Karpas-422 (cell line): Measurements from ENCODE around the gene ARHGAP1. TPM values are rescaled to one million over a fixed set of nuclear protein-coding genes. Genes with fewer than 3 reads are reported as not detected.

ENCODE experiments used
- DNase-seq: peaks from one replicate; pipeline ENCODE4 v3.0.0-alpha.2; 2015
- H2AFZ ChIP-seq: fragments of 200-600 bp; sonication (generic); 2 replicates; pipeline ENCODE4 v1.6.1; 2014; ENCODE audit warnings: antibody characterized with exemption, low read length, mixed read lengths
- H3K27ac ChIP-seq: fragments of 200-600 bp; sonication (generic); 2 replicates; pipeline ENCODE4 v1.5.1; 2014; ENCODE audit warnings: mild to moderate bottlenecking, low read length, moderate library complexity
- H3K27me3 ChIP-seq: fragments of 200-600 bp; sonication (generic); 2 replicates; pipeline ENCODE4 v1.6.1; 2014; ENCODE audit warnings: low read length, mixed read lengths
- H3K36me3 ChIP-seq: fragments of 200-600 bp; sonication (generic); 2 replicates; pipeline ENCODE4 v1.6.1; 2014; ENCODE audit warnings: low read length, mixed read lengths; ENCODE audit not compliant: insufficient read depth
- H3K4me1 ChIP-seq: fragments of 200-600 bp; sonication (generic); 2 replicates; pipeline ENCODE4 v1.6.1; 2014; ENCODE audit warnings: mild to moderate bottlenecking, low read length, mixed read lengths
- H3K4me2 ChIP-seq: fragments of 200-600 bp; sonication (generic); 2 replicates; pipeline ENCODE4 v1.6.1; 2014; ENCODE audit warnings: low read length, low read depth, mild to moderate bottlenecking; ENCODE audit not compliant: poor library complexity, severe bottlenecking
- H3K4me3 ChIP-seq: fragments of 200-600 bp; sonication (generic); 2 replicates; pipeline ENCODE4 v1.5.1; 2014; ENCODE audit warnings: mild to moderate bottlenecking, antibody characterized with exemption, low read length, mixed read lengths
- H3K79me2 ChIP-seq: fragments of 200-600 bp; sonication (generic); 2 replicates; pipeline ENCODE4 v1.6.1; 2014; ENCODE audit warnings: mild to moderate bottlenecking, low read length, mixed read lengths
- H3K9ac ChIP-seq: fragments of 200-600 bp; sonication (generic); 2 replicates; pipeline ENCODE4 v1.6.0; 2014; ENCODE audit warnings: low read length
- H3K9me2 ChIP-seq: fragments of 200-600 bp; sonication (generic), shearing (Covaris generic); replicated peaks from 2 replicates; pipeline ENCODE4 v1.6.0; 2014; ENCODE audit warnings: mild to moderate bottlenecking, low read length, moderate library complexity; ENCODE audit not compliant: insufficient read depth
- H3K9me3 ChIP-seq: fragments of 300-700, 200-600 bp; sonication (generic); 2 replicates; pipeline ENCODE4 v1.6.1; 2014; ENCODE audit warnings: low read length, mixed read lengths
- H4K20me1 ChIP-seq: fragments of 200-600 bp; sonication (generic); 2 replicates; pipeline ENCODE4 v1.6.1; 2014; ENCODE audit warnings: mild to moderate bottlenecking, antibody characterized with exemption, low read length, low read depth; ENCODE audit not compliant: insufficient read depth
- total RNA-seq: library from RNA; depleted of rRNA; stranded (reverse); fragments of >200 nt; shearing (Covaris generic); gene quantifications from 2 replicates; pipeline ENCODE4 v1.2.3, GENCODE V29; 2014; ENCODE audit warnings: low replicate concordance

The ARHGAP1 gene
- total RNA-seq, 1 experiment from 2014 or later = 23.4 TPM

- H3K4me2 ChIP-seq = no peak overlapping the region
- H3K9me3 ChIP-seq = no peaks in the 10 kb centered on the region
- H2AFZ ChIP-seq = no peak overlapping the region
- H3K4me3 ChIP-seq = no peak overlapping the region
- no peaks in the 10 kb centered on the region for H3K27me3 ChIP-seq
- no peaks in the 10 kb centered on the region for H4K20me1 ChIP-seq
- H3K9ac ChIP-seq = no peak overlapping the region
- no peaks in the 10 kb centered on the region for H3K4me1 ChIP-seq
- no peak for DNase-seq
- peaks cover 15% of the 10 kb centered on the region for H3K79me2 ChIP-seq
- no peaks in the 10 kb centered on the region for H3K9me2 ChIP-seq
- H3K27ac ChIP-seq = no peak overlapping the region
- H3K36me3 ChIP-seq = peaks cover 4% of the 10 kb centered on the region
Observed at GRCh38 chr11:46643531-46643930, 56.9 kb downstream of the ARHGAP1 start.

GRCh38 chr11:46642627-46643335 is 57.6 kb downstream of the ARHGAP1 start:
- Histone ChIP-seq H3K9me3 (no peaks in the 10 kb centered on the region), H2AFZ (no peak overlapping the region), H4K20me1 (no peaks in the 10 kb centered on the region), H3K9ac (no peak overlapping the region), H3K27me3 (no peaks in the 10 kb centered on the region), H3K4me2 (no peak overlapping the region), H3K79me2 (peaks cover 21% of the 10 kb centered on the region), H3K36me3 (peaks cover 4% of the 10 kb centered on the region), H3K4me1 (no peaks in the 10 kb centered on the region), H3K27ac (no peak overlapping the region), H3K9me2 (no peaks in the 10 kb centered on the region), H3K4me3 (no peak overlapping the region)
- no peak for DNase-seq

- no peak for DNase-seq
- H3K4me1 ChIP-seq = no peaks in the 10 kb centered on the region
- no peak overlapping the region for H2AFZ ChIP-seq
- H3K79me2 ChIP-seq = peaks cover 30% of the 10 kb centered on the region
- H3K27me3 ChIP-seq = no peaks in the 10 kb centered on the region
- H3K9ac ChIP-seq = no peak overlapping the region
- H3K27ac ChIP-seq = no peak overlapping the region
- H3K9me3 ChIP-seq = no peaks in the 10 kb centered on the region
- H3K36me3 ChIP-seq = peaks cover 6% of the 10 kb centered on the region
- H3K9me2 ChIP-seq = no peaks in the 10 kb centered on the region
- H4K20me1 ChIP-seq = no peaks in the 10 kb centered on the region
- H3K4me3 ChIP-seq = no peak overlapping the region
- H3K4me2 ChIP-seq = no peak overlapping the region
Observed at GRCh38 chr11:46641639-46642038, 58.8 kb downstream of the ARHGAP1 start.

GRCh38 chr11:46640036-46640788 is 60.2 kb downstream of the ARHGAP1 start:
- no peaks in the 10 kb centered on the region for H3K9me2 ChIP-seq
- no peaks in the 10 kb centered on the region for H4K20me1 ChIP-seq
- no peak overlapping the region for H3K4me2 ChIP-seq
- no peak overlapping the region for H3K4me3 ChIP-seq
- no peak for DNase-seq
- H3K9ac ChIP-seq = no peak overlapping the region
- H3K27ac ChIP-seq = no peak overlapping the region
- H3K79me2 ChIP-seq = peaks cover 30% of the 10 kb centered on the region
- no peak overlapping the region for H2AFZ ChIP-seq
- peaks cover 6% of the 10 kb centered on the region for H3K36me3 ChIP-seq
- H3K27me3 ChIP-seq = no peaks in the 10 kb centered on the region
- H3K4me1 ChIP-seq = no peaks in the 10 kb centered on the region
- no peaks in the 10 kb centered on the region for H3K9me3 ChIP-seq

GRCh38 chr11:46639197-46639839 is 61.1 kb downstream of the ARHGAP1 start:
- no peak overlapping the region for H3K4me2 ChIP-seq
- H3K9me3 ChIP-seq = no peaks in the 10 kb centered on the region
- H3K27ac ChIP-seq = no peak overlapping the region
- no peaks in the 10 kb centered on the region for H3K27me3 ChIP-seq
- no peak overlapping the region for H3K4me3 ChIP-seq
- no peak overlapping the region for H2AFZ ChIP-seq
- no peak for DNase-seq
- H3K4me1 ChIP-seq = no peaks in the 10 kb centered on the region
- H3K79me2 ChIP-seq = peaks cover 30% of the 10 kb centered on the region
- no peaks in the 10 kb centered on the region for H4K20me1 ChIP-seq
- peaks cover 6% of the 10 kb centered on the region for H3K36me3 ChIP-seq
- no peaks in the 10 kb centered on the region for H3K9me2 ChIP-seq
- no peak overlapping the region for H3K9ac ChIP-seq

- Histone ChIP-seq H3K4me3 (no peak overlapping the region), H3K36me3 (peaks cover 2% of the 10 kb centered on the region), H3K9me2 (no peaks in the 10 kb centered on the region), H3K4me1 (no peaks in the 10 kb centered on the region), H3K4me2 (no peak overlapping the region), H3K79me2 (peaks cover 27% of the 10 kb centered on the region), H2AFZ (no peak overlapping the region), H3K27me3 (no peaks in the 10 kb centered on the region), H3K9ac (no peak overlapping the region), H3K27ac (no peak overlapping the region), H4K20me1 (no peaks in the 10 kb centered on the region), H3K9me3 (no peaks in the 10 kb centered on the region)
- DNase-seq = no peak
Observed at GRCh38 chr11:46637546-46637945, 62.9 kb downstream of the ARHGAP1 start.

- Histone ChIP-seq H3K9ac (no peak overlapping the region), H3K27me3 (no peaks in the 10 kb centered on the region), H4K20me1 (no peaks in the 10 kb centered on the region), H3K36me3 (peaks cover 2% of the 10 kb centered on the region; the same call in 1 of the 2 replicates), H3K4me2 (no peak overlapping the region), H3K4me1 (no peaks in the 10 kb centered on the region), H3K27ac (no peak overlapping the region), H3K79me2 (peaks cover 20% of the 10 kb centered on the region), H2AFZ (no peak overlapping the region), H3K4me3 (no peak overlapping the region), H3K9me3 (no peaks in the 10 kb centered on the region), H3K9me2 (no peaks in the 10 kb centered on the region)
- DNase-seq = no peak
Observed at GRCh38 chr11:46635557-46636139, 64.8 kb downstream of the ARHGAP1 start.
